ENCODE data around the gene DCC. TPM values are rescaled to one million over a fixed set of nuclear protein-coding genes. Genes with fewer than 3 reads are reported as not detected.
"Not testable (repeated sequence)": the region's sequence is repeated elsewhere in the genome, so short reads cannot be mapped to it uniquely, and the experiment has no call there.

DCC gene
- total RNA-seq, 3 donors from 2014 or later: under 0.01 to 1.6 (median 0.15) TPM

DNA sequence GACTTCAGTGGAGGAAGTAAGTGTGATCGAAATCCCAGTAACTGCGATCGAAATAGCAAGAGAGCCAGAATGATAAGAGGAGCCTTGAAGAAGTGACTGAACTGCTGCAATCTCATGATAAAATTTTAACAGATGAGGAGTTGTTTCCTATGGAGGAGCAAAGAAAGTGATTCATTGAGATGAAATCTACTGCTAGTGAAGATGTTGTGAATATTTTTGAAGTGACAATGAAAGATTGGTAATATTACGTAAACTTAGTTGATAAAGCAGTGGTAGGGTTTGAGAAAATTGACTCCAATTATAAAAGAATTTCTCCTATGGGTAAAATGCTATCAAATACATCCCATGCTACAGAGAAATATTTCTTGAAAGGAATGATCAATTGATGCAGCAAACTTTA, 1103.8 kb downstream of the DCC start:
- H3K36me3 ChIP-seq: no peaks in the 10 kb centered on the region
- no peaks in the 10 kb centered on the region for H3K27me3 ChIP-seq
- H3K4me1 ChIP-seq: no peaks in the 10 kb centered on the region
- TF ChIP-seq POLR2AphosphoS5 (IDR thresholded peaks at IDR 0.05) (no peak), POLR2A (IDR thresholded peaks at IDR 0.05) (no peak)
- TF ChIP-seq, protein P1, sequence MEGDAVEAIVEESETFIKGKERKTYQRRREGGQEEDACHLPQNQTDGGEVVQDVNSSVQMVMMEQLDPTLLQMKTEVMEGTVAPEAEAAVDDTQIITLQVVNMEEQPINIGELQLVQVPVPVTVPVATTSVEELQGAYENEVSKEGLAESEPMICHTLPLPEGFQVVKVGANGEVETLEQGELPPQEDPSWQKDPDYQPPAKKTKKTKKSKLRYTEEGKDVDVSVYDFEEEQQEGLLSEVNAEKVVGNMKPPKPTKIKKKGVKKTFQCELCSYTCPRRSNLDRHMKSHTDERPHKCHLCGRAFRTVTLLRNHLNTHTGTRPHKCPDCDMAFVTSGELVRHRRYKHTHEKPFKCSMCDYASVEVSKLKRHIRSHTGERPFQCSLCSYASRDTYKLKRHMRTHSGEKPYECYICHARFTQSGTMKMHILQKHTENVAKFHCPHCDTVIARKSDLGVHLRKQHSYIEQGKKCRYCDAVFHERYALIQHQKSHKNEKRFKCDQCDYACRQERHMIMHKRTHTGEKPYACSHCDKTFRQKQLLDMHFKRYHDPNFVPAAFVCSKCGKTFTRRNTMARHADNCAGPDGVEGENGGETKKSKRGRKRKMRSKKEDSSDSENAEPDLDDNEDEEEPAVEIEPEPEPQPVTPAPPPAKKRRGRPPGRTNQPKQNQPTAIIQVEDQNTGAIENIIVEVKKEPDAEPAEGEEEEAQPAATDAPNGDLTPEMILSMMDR (IDR thresholded peaks at IDR 0.05): no peak
- H3K4me3 ChIP-seq: no peak overlapping the region
- H3K9me3 ChIP-seq: no peaks in the 10 kb centered on the region
- intact Hi-C loops (cut with DNase I; ENCODE audit: low total_unique reads): no loop called here
- DNase-seq (ENCODE audit: low spot score in 2 of 2): no peak
- H3K27ac ChIP-seq: no peak overlapping the region

DNA sequence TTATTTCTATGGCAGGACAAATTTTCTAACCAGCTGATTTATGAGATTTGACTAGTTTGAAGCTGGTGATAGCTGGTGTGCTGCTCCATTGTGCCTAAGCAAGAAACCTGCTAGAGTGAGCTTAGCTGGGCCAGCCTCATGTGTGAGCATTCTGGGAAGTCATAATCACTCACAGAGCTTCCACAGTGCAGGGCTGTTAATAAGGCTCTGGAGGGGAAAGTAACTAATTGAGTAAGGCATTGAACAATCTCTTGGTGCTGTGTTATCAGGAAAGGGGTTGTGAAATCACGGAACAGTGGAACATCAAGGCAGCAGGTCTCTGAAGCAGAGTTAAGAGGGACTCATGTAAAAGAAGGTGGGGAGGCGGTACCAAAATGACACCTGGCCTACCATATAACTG, 1111.9 kb downstream of the DCC start:
- no peak for DNase-seq (ENCODE audit: low spot score in 2 of 2)
- H3K9me3 ChIP-seq: no peaks in the 10 kb centered on the region
- no peaks in the 10 kb centered on the region for H3K36me3 ChIP-seq
- H3K4me3 ChIP-seq: no peak overlapping the region
- TF ChIP-seq POLR2AphosphoS5 (IDR thresholded peaks at IDR 0.05) (no peak), POLR2A (IDR thresholded peaks at IDR 0.05) (no peak)
- TF ChIP-seq, protein P1 (IDR thresholded peaks at IDR 0.05): no peak
- H3K4me1 ChIP-seq: no peaks in the 10 kb centered on the region
- H3K27ac ChIP-seq: no peak overlapping the region
- no peaks in the 10 kb centered on the region for H3K27me3 ChIP-seq
- intact Hi-C loops (cut with DNase I; ENCODE audit: low total_unique reads): no loop called here

DNA sequence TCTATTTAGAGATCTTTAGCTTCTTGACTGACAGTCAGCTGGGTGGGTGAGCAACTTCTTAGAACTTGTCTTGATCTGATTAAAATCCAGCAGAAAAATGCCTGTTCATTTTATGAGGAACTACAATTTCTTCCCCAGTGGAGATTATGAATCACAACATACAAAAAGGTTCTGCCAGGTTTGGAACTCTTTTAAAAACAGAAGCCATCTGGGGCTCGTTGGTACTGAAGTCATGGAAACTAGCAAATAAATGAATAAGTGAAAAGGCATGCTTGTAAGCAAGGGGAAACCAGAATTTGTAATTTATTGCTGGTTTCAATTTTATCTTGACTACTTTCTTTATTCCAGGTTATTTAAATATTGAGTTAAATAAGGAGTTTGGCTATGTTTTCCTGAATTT, 1117.1 kb downstream of the DCC start:
- Histone ChIP-seq H3K4me3 (no peak overlapping the region), H3K4me1 (no peaks in the 10 kb centered on the region), H3K9me3 (no peaks in the 10 kb centered on the region), H3K27ac (no peak overlapping the region), H3K36me3 (no peaks in the 10 kb centered on the region), H3K27me3 (no peaks in the 10 kb centered on the region)
- DNase-seq (ENCODE audit: low spot score in 2 of 2): no peak
- TF ChIP-seq POLR2AphosphoS5 (IDR thresholded peaks at IDR 0.05): no peak
- intact Hi-C loops (cut with DNase I; ENCODE audit: low total_unique reads): no loop called here

DNA sequence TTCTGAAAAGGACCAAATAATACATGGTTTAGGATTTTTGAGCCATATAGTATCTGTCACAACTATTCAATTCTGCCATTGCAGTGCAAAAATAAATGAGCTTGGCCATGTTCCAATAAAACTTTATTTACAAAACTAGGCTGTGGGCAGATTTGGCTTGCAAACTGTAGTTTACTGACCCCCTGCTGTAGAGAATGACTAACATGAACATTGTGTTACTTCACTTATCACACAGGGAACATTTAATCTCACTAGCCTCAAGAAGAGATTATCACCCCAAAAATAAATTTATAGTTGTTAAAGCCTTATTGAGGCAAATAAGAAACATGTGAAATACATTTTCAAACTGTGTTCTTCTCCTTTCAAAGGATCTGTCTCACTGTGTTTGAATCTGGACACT, 1118.3 kb downstream of the DCC start:
- intact Hi-C loops (cut with DNase I; ENCODE audit: low total_unique reads): no loop called here
- no peak overlapping the region for H3K4me3 ChIP-seq
- H3K9me3 ChIP-seq: no peaks in the 10 kb centered on the region
- H3K27ac ChIP-seq: no peak overlapping the region
- DNase-seq (ENCODE audit: low spot score in 2 of 2): no peak
- no peaks in the 10 kb centered on the region for H3K27me3 ChIP-seq
- no peaks in the 10 kb centered on the region for H3K4me1 ChIP-seq
- no peaks in the 10 kb centered on the region for H3K36me3 ChIP-seq
- TF ChIP-seq POLR2AphosphoS5 (IDR thresholded peaks at IDR 0.05) (no peak), POLR2A (IDR thresholded peaks at IDR 0.05) (no peak)

DNA sequence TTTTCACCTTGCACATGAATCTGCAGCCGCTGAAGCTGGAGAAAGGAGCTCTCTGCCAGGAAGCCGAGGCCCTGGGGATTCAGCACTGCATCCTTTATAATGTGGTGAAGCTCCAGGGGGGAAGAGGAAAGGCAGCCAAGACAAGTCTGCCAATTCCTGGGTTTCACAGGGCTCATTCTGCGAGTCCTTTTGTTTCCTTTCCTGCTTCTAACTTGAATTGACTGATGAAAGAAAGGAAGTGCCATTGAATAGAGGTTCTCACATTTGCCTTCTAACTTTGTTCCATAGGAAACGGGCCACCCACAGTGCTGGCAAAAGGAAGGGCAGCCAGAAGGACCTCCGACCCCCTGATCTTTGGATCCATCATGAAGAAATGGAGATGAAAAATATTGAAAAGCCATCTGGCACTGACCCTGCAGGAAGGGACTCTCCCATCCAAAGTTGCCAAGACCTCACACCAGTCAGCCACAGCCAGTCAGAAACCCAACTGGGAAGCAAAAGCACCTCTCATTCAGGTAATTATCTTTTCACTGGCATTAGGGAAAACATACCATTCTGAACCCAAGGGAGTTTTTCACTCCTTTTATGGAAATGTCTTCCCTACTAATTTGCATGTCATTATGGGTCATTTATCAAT, 1119.1 kb downstream of the DCC start:
- DNase-seq (ENCODE audit: low spot score in 2 of 2): no peak
- Histone ChIP-seq H3K9me3 (no peaks in the 10 kb centered on the region), H3K36me3 (no peaks in the 10 kb centered on the region), H3K27ac (no peak overlapping the region), H3K27me3 (no peaks in the 10 kb centered on the region), H3K4me1 (no peaks in the 10 kb centered on the region), H3K4me3 (no peak overlapping the region)
- TF ChIP-seq, protein P1 (IDR thresholded peaks at IDR 0.05): no peak
- TF ChIP-seq POLR2AphosphoS5 (IDR thresholded peaks at IDR 0.05): no peak
- TF ChIP-seq POLR2A (IDR thresholded peaks at IDR 0.05): no peak
- intact Hi-C loops (cut with DNase I; ENCODE audit: low total_unique reads): no loop called here

DNA sequence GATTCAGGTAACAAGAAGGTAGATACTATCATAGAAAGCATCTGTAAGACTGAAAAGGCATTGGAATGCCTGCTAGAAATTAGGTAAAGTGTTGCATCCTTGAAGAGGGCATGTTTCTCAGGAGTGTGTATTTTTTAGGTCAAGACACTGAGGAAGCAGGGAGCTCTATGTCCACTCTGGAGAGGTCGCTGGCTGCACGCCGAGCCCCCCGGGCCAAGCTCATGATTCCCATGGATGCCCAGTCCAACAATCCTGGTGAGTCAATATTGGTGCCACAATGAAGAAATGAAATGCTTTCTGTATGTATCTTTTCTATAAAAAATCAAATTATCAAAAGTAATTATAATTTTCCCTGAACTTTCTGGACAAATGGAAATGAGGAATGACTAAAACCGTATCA, 1127.8 kb downstream of the DCC start:
- H3K4me1 ChIP-seq: no peaks in the 10 kb centered on the region

DNA sequence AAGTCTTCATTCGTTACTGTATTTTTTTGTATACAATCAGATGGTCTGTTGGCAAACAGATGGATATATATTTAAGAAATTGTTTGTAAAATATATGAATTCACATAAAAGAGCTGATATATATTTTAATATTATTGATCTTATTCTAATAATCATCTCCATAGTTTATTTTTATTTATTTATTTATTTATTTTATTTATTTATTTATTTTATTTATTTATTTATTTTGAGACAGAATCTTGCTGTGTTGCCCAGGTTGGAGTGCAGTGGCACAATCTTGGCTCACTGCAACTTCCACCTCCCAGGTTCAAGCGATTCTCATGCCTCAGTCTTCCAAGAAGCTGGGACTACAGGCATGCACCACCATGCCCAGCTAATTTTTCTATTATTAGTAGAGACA, 1128.2 kb downstream of the DCC start:
- DNase-seq (ENCODE audit: low spot score in 2 of 2); H3K27ac ChIP-seq; H3K27me3 ChIP-seq; H3K4me3 ChIP-seq; H3K4me1 ChIP-seq; H3K9me3 ChIP-seq; H3K36me3 ChIP-seq; intact Hi-C loops (cut with DNase I; ENCODE audit: low total_unique reads): not testable (repeated sequence)

More for the DNA sequence above, 1127.8 kb downstream of the DCC start:
- DNase-seq (ENCODE audit: low spot score in 2 of 2): no peak
- TF ChIP-seq POLR2A (IDR thresholded peaks at IDR 0.05): no peak
- TF ChIP-seq, protein P1 (IDR thresholded peaks at IDR 0.05): no peak
- no peak for TF ChIP-seq POLR2AphosphoS5 (IDR thresholded peaks at IDR 0.05)
- Histone ChIP-seq H3K9me3 (no peaks in the 10 kb centered on the region), H3K27ac (no peak overlapping the region), H3K27me3 (no peaks in the 10 kb centered on the region), H3K4me3 (no peak overlapping the region), H3K36me3 (no peaks in the 10 kb centered on the region)
- intact Hi-C loops (cut with DNase I; ENCODE audit: low total_unique reads): no loop called here
